Posterior cingulate gyrus (tissue), 11 donors: Measurements from ENCODE around the gene ESR2.

Experiments
- DNase-seq, 10 donors: peaks; one replicate each; pipeline versions ENCODE4 v3.0.0 to v3.0.0-alpha.2; 2020 to 2021; ENCODE audit warnings: mixed read lengths in 3 of 10
- intact Hi-C: fragments of 100-400 bp; cut with DNase I; formaldehyde crosslinking; loops from one replicate; pipeline ENCODE4 v1.15.1; 2023

ESR2 gene

DNA sequence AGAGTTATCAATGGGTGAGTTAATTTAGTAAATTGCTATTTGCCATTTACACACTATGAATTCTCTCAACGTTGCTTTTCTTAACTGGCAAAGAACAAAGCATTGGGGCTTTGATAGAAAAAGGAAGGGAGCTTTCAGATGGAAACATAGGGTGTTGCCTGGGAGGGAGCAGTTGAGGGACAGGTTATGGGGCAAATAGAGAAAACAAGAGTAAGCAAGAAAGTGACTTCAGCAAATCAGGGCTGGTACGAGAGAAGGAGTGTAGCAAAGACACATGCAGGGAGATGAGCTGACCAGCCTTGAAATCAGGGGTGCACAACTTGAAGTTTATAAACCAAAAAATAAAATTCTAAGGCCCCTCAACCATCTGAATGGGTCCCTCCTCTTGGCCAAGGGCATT lies 15.7 kb downstream of the ESR2 start:
- no peak for DNase-seq
- intact Hi-C loops: no loop called here

DNA sequence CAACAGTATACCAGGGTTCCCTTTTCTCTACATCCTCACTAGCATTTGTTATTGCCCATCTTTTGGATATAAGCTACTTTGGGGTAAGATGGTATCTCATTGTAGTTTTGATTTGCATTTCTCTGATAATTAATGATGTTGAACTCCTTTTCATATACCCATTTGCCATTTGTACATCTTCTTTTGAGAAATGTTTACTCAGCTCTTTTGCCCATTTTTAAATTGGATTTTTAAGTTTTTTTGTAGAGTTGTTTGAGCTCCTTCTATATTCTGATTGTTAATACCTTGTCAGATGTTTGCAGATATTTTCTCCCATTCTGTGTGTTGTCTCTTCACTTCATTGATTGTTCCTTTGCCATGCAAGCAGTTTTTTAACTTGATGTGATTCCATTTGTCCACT lies 22.2 kb downstream of the ESR2 start:
- intact Hi-C loops: no loop called here

DNA sequence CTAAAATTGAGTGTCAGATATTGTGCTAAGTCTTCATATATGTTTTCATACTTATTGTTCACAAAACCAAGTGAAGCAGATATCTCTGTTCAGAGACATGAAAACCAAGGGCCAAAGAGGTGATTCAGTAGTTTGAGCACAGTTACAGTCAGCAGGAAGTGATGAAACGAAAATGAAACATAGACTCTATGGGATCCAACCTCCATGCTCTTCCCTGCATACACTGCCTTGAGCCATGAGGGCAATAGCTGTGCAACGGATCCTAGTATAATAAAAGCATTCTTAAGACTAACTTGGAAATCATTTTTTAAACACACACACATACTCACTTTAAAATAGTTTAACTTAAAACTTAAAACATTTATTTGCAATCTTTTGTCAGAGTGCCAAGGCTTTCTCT lies 27.9 kb downstream of the ESR2 start:
- no peak for DNase-seq
- intact Hi-C loops: no loop called here

More for the DNA sequence above, 22.2 kb downstream of the ESR2 start:
- no peak for DNase-seq

DNA sequence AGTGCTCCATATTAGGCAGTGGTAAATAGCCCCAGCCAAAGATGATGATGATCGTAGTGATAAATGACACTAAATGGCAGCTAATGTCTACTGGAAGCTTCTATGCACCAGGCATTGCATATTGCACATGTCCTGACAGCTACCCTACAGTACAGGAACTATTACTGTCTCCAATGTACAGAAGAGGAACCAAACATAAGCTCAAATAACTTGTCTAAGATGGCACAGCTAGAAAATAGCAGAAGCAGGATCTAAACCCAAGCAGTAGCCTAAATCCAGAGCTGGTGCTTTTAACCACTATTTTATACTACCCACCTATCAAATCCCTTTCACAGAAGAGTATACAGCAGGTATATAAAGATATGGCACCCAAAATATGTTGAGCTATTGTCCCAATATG lies 28.9 kb downstream of the ESR2 start:
- no peak for DNase-seq
- intact Hi-C loops: no loop called here

DNA sequence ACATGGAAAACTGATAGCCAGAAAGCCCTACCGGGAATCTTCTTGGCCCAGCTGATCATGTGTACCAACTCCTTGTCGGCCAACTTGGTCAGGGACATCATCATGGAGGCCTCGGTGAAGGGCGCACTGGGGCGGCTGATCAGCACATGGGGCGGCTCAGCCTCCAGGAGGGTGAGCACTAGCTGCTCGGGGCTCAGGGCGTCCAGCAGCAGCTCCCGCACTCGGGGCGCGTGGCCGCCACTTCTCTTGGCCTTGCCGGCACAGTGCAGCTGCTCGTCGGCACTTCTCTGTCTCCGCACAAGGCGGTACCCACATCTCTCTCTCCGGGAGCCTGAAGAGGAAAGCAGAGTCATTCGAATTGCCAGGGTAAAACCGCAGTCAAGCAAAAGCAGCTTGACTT lies 33.8 kb downstream of the ESR2 start:
- intact Hi-C loops: no loop called here
- DNase-seq: no peak

DNA sequence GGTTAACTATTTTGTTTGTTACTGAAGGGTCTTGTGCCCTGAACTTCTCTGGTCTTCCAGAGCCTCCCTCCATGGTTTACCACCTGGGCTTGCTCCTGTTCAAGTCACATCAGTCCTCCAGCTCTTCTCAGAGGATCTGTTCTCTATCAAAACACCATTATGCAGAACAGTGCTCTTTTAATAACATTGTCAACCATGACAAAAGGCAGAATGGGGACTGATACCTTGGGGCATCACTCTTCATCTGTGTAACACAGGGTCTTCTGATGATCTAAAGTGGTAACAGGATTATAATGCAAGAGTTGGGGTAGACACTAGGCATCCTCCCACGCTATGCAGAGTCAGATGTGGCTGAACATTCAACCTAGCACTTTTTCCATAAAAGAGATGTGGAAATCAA lies 38.4 kb downstream of the ESR2 start:
- DNase-seq: no peak
- intact Hi-C loops: no loop called here

DNA sequence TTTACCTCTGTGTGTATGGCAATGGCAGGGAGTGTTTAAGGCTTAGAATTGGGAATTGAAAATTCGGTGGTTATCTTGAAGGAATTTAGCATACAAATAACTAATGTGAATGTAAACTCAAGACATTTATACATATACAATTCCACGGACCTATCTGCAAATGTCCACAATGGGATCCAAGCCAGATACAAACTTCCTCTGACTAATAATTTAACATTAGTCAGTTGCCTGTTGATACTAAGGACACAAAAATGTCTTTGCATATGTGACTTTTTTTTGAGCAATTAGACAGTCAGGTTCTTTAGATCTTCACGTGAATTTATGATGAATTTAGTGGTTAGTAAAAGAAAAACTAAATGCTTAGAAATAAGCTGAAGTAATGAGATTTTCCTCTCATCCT lies 40.5 kb downstream of the ESR2 start:
- DNase-seq: no peak
- intact Hi-C loops: no loop called here

DNA sequence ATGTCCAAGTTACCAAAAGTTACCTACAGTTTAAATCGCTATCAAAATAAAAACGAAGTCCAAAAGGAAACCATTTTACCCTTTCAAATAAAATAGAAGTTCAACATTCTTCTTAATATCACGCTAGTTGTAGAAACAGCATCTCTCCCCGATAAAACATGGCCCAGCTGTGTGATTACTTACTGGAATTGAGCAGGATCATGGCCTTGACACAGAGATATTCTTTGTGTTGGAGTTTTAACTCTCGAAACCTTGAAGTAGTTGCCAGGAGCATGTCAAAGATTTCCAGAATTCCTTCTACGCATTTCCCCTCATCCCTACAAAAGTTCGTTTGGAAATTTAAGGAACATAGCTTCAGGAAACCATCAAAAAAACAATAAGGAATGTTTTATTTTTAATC lies 44.8 kb downstream of the ESR2 start:
- intact Hi-C loops: no loop called here
- DNase-seq: no peak

DNA sequence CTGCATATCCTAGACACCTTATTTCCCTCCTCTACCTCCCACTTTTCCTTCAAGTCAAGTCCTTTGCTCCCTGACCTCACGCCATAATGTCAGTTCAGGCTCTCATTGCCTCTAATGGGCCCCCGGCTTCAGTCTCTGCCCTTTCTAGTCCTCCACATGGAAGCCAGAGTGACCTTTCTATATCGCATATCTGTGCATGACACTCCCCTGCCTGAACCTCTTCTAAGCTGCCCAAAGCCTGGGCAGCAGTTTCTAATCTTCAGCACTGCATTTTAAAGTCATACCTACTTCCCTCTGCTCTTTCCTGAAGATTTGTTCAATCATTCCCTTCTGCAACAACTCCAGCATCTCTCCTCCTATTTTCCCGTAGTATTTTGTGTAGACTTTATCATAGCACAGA lies 45.5 kb downstream of the ESR2 start:
- no peak for DNase-seq
- intact Hi-C loops: no loop called here

DNA sequence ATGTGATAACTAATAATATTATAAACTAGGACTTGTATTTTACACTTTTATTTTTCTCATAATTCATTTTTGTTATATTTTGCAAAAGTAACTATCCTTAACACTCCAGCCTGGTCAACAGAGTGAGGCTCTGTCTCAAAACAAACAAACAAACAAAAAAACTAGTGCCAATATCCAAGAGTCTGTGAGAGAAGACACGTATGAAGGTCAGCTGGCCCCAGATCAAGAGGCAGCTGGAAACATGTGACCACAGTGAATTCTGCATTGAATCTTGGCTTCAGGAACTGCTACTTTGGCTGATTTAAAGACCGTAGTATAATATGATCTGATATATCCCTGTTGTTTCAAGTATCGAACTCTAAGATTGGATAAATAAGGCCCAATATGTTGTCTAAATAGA lies 47.0 kb downstream of the ESR2 start:
- intact Hi-C loops: no loop called here
- DNase-seq: no peak

DNA sequence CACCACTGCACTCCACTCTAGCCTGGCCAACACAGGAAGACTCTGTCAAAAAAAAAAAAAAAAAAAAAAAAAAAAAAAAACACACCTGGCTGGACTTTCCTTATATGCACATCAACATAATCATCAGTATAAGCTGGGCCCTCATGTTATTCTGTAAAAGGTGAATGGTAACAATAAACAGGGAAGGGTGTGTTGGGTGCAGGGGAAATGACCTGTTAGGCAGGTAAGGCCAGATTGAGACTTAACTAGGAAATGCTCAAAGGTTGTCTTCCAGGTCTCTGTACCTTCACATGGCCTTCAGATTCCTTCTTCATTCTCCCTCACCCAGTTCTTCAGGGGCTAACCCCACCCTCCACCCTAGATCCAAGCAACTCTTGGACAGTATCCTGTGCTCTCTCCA lies 47.5 kb downstream of the ESR2 start:
- intact Hi-C loops: no loop called here
- no peak for DNase-seq

DNA sequence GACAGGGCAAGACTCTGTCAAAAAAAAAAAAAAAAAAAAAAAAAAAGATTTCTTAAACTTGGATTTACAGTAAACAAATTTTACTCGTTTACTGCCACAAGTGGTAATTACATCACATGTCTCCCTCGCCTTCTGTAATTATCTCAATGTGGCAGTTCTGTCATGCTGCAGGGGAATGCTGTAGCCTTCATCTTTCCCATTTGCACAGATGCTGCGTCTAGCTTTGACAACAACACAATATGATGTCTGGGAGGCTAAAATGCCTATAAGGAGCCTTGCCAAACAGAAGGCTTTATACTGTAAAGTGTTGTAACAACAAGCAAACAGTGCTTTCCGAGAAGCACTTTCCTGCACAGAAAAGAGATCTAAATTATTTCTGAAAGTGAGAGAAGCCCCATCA lies 48.7 kb downstream of the ESR2 start:
- intact Hi-C loops: no loop called here
- DNase-seq: no peak

DNA sequence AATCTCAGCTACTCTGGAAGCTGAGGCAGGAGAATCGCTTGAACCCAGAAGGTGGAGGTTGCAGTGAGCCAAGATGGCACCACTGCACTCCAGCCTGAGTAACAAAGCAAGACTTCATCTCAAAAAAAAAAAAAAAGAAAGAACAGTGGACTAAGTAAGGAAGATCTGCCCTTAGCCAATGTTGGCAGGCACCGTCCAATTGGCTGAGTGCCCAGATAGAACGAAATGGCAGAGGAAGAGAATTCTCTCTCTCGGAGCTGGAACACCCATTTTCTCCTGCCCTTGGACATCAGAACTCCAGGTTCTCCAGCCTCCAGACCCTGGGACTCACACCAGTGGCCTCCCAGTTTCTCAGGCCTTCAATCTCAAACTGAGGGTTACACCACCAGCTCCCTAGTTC lies 49.9 kb downstream of the ESR2 start:
- DNase-seq: no peak
- intact Hi-C loops: no loop called here

DNA sequence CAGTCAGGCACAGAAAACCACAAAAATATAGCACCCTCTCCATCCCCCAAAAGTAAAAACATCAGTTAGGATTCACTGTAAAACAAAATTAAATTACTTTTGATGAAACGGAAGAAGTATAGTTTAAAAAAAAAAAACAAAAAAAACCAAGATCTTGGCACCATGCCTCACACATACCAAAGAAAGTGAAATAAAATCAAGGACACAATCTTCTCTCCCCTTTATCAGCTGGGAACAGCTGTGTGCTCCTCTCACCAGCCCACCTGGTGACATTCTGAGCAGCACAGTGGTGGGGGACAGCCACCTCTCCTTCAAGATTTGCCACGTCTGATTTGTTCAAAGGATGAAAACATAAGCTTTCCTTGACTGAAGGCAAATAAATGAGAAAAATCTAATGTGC lies 55.5 kb downstream of the ESR2 start:
- intact Hi-C loops: no loop called here
- no peak for DNase-seq

DNA sequence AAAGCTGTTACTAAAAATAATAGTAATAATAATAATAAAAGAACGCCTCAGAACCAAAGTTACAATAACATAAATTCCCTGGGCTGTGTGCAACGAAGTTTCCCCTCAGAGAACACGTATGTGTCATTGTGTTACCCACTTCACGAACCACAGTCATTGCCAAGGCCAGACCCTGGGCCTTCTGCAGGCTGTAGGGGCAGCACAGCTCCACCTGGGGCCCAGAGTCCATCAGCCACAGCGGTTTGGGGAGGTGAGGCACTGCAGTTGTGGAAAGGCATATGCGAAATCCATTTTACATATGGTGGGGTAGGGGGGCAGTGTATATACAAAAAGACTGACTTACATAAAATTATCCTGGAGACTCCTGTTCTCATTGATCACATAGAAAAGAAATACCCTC lies 56.1 kb downstream of the ESR2 start:
- intact Hi-C loops: no loop called here
- DNase-seq: no peak

DNA sequence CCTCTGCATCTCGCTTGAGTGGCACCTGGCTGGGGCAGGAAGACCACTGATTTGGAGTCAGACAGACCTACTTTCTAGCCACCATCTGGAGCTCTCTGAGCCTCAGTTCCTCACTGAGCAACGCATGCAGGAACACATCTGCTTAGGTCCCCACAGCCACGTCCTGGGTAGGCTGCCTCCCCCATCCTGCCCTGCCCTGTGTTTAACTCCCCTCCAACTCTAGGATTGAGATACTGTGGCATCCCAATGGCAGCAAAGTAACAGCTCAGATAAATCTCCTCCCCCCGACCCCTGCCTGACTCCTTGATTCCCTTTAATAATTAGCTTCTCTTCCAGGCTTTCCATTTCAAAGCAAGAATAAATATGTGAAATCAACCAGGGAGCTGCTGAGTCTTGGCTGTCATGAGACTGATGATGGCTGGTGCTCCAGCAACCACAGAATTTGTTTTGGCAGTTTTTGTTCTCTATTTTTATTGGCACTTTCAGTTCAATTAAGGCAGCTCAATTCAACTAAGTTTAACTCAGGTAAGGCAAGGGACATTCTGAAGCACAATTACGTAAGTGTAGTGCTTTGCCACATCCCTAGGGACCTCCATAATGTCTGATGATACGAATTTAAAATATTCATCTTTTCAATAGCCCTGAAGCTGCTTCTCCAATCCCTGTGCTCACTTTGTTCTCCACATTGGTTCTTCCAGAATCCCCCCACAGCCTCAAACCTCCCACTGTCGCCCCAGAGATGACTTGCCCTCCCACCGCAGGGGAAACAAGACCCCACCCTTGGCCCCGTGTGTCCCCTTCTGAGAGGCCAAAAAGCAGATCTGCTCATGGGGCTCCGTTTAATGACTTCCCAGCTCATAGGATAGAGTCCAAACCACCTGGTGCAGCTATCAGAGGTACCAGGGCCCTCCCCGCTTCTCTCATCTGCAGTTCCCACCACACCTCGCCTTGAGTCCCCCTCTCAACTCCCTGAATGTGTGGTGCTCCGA lies 58.2 kb downstream of the ESR2 start:
- DNase-seq: no peak
- intact Hi-C loops: no loop called here

DNA sequence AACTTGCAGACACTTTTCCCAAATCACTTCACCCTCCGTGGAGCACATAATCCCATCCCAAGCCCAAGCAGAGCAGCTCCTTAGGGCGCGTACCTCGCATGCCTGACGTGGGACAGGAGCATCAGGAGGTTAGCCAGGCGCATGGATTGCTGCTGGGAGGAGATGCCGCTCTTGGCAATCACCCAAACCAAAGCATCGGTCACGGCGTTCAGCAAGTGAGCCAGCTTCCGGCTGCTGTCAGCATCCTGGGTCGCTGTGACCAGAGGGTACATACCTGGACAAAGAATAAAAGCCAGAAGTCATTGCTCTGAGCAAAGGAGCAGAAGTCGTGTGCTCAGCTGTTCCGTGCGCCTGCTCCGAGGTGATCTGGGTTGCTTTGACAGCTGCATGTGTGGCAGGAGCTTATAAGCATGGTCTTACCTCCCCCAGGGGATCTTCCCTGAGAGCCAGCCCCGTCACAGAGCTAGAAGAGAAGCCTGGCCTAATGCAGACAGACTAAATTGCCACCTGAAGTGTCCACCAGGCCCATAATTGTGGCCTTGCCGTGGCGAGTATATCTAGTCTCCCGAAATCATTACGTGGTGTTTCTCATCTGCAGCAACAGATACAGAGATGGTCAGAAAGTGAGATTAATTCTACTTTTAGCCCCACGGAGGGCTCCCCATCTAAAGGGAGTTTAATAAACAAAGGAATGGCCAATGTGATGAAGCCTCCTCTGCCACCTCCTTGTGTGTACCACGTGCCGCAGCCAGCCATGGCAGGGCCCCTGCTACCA lies 59.1 kb downstream of the ESR2 start:
- intact Hi-C loops: no loop called here
- DNase-seq: no peak

DNA sequence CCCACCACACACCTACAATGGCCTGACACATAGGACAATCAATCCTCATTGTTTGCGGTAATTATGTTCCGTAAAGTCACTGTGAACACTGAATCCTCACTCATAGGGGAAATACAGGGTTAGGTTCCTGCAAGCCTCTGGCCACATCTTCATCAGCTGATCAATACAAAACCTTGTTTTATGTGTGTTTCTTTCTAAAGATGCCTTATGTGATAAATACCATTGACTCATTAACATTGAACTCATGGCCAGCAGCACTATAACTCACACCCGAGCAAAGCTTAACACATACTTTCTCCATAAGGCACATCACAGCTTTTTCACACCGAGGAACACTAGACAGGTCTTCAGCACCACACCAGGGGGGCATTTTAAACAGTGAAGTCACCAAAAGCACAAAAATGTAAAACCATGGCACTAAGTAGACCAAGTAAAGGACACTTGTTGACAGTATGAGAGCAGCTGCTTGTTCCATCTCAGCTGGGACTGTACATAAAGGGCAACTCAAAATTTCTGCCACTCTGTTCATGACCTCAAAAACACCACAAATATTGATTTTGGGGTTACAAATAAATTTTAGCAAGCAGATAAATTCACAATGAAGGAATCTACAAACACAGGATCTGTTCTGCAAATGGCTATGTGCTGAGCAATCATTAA lies 60.5 kb downstream of the ESR2 start:
- intact Hi-C loops: no loop called here

DNA sequence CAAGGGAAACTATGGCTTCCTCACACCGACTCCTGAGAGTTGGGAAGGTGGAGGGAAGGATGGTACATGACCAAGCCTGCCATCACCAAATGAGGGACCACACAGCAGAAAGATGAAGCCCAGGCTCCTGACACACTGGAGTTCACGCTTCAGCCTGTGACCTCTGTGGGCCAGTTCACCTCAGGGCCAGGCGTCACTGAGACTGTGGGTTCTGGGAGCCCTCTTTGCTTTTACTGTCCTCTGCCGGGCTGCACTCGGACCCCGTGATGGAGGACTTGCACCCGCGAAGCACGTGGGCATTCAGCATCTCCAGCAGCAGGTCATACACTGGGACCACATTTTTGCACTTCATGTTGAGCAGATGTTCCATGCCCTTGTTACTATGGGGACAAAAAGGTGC lies 61.2 kb downstream of the ESR2 start:
- no peak for DNase-seq
- intact Hi-C loops: no loop called here

More for the DNA sequence above, 60.5 kb downstream of the ESR2 start:
- DNase-seq: no peak

DNA sequence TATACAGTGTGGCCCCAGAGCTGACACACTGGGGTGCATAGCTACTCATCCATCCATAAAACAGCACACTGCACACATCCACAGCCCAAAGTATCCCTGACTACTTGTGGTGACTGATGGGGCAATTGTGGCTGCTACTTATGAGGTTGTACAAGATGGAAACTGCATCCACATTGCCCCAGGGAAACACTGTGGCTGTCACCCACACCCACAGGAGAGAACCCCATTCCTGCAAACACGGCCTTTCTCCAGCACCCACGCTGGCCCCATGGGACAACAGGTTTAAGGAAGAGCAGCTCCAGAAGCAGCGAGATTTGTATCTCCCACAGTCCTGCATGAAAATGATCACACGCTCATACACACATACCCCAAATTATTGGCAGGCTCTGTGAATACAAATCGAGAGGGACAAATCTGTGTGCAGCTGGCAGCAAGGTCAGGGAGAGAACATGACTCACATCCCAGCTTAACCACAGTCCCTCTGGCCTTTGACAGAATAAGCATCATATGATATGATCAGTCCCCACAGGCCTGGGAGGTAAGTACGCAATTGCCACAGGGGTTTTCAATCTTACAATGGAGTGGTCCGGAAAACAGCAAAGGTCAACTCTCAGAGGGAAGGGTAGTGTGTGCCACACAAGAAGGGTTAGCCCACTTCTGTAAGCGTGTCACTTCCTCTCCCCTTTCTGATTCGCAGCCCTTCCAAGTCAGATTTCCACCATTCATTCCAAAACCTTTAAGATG lies 61.9 kb downstream of the ESR2 start:
- intact Hi-C loops: no loop called here
- DNase-seq: no peak

DNA sequence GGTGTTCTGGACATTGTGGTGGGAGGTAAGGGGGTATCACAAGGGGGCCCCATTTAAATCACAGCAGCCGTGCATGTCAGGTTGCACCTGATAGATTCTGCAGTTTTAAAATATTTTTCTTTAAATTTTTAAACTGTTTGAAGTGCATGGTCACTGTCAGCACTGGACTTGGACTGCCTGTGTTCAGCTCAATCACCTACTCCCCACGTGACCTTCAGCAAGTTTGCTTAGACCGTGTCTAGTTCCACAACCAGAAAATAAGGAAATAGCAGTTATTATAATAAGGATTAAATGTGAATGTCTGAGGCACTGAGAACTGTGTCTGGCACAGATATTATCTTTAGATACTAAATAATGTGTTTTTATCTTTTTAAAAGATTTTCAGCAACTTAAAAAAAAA lies 64.7 kb downstream of the ESR2 start:
- intact Hi-C loops: no loop called here

More for the DNA sequence above, 64.7 kb downstream of the ESR2 start:
- DNase-seq: no peak
